Hepatocyte (in vitro differentiated cells): ENCODE results near the gene STX18. TPM values are rescaled to one million over a fixed set of nuclear protein-coding genes. Genes with fewer than 3 reads are reported as not detected.

Source experiments
- DNase-seq: peaks from one replicate; pipeline ENCODE4 v3.0.0-alpha.2; 2016; ENCODE audit warnings: low spot score
- H2AFZ ChIP-seq: fragments of 200-600 bp; sonication (generic); 2 replicates; pipeline ENCODE4 v1.6.0; 2016; ENCODE audit warnings: antibody characterized with exemption, mild to moderate bottlenecking
- H3K27ac ChIP-seq: fragments of 200-600 bp; sonication (generic); 2 replicates; pipeline ENCODE4 v1.5.1; 2016; ENCODE audit warnings: mild to moderate bottlenecking
- H3K27me3 ChIP-seq: fragments of 200-600 bp; sonication (generic); 2 replicates; pipeline ENCODE4 v1.6.1; 2016
- H3K36me3 ChIP-seq: fragments of 200-600 bp; sonication (generic); replicated peaks from 2 replicates; pipeline ENCODE4 v1.5.1; 2016; ENCODE audit warnings: low read depth; ENCODE audit not compliant: insufficient read depth
- H3K4me1 ChIP-seq: fragments of 200-600 bp; sonication (generic); 2 replicates; pipeline ENCODE4 v1.5.1; 2016; ENCODE audit warnings: mild to moderate bottlenecking, moderate library complexity; ENCODE audit not compliant: insufficient read depth
- H3K4me2 ChIP-seq: fragments of 200-600 bp; sonication (generic); 2 replicates; pipeline ENCODE4 v1.6.0; 2016
- H3K4me3 ChIP-seq: fragments of 200-600 bp; sonication (generic); 2 replicates; pipeline ENCODE4 v1.5.1; 2016; ENCODE audit warnings: mild to moderate bottlenecking
- H3K79me2 ChIP-seq: fragments of 200-600 bp; sonication (generic); 2 replicates; pipeline ENCODE4 v1.6.0; 2017; ENCODE audit warnings: mild to moderate bottlenecking
- H3K9me2 ChIP-seq: fragments of 200-600 bp; sonication (generic); replicated peaks from 2 replicates; pipeline ENCODE4 v1.6.0; 2017; ENCODE audit warnings: mild to moderate bottlenecking; ENCODE audit not compliant: insufficient read depth
- H3K9me3 ChIP-seq: fragments of 200-600 bp; sonication (generic); 2 replicates; pipeline ENCODE4 v1.5.1; 2016; ENCODE audit warnings: low read depth, mild to moderate bottlenecking
- H4K20me1 ChIP-seq: fragments of 200-600 bp; sonication (generic); 2 replicates; pipeline ENCODE4 v1.6.0; 2016; ENCODE audit warnings: mild to moderate bottlenecking; ENCODE audit not compliant: insufficient read depth, poor library complexity, severe bottlenecking
- CTCF ChIP-seq: fragments of 200-600 bp; sonication (generic); IDR thresholded peaks from 2 replicates; pipeline ENCODE4 v1.5.1; 2016; ENCODE audit warnings: antibody characterized with exemption, mild to moderate bottlenecking; ENCODE audit not compliant: poor library complexity
- EZH2 ChIP-seq: fragments of 200-600 bp; sonication (generic); IDR thresholded peaks from 2 replicates; pipeline ENCODE4 v1.6.1; 2016; ENCODE audit warnings: antibody characterized with exemption, mild to moderate bottlenecking, borderline replicate concordance
- EZH2phosphoT487 ChIP-seq: fragments of 200-600 bp; sonication (generic); IDR thresholded peaks from one replicate; pipeline ENCODE4 v1.6.1; 2018; ENCODE audit warnings: antibody characterized with exemption, mild to moderate bottlenecking, low read depth, moderate library complexity; ENCODE audit not compliant: unreplicated experiment, severe bottlenecking
- WGBS: methylation state at CpG from one replicate; pipeline ENCODE4 v1.1.6; 2016; ENCODE audit warnings: low lambda C conversion rate; ENCODE audit errors: missing lambda C conversion rate; 5-methylcytosine and 5-hydroxymethylcytosine counted together
- polyA plus RNA-seq: library from polyadenylated mRNA; unstranded; fragments of >200 nt; fragmentation: Nextera tagmentation; extraction: Ambion mirVana; gene quantifications from 2 replicates; pipeline ENCODE4 v1.2.1, GENCODE V29; 2016
- total RNA-seq: library from RNA; depleted of rRNA; stranded (reverse); fragments of >200 nt; gene quantifications from 2 replicates; pipeline ENCODE4 v1.2.3, GENCODE V29; 2014

The STX18 gene
- total and polyA plus RNA-seq, 2 experiments from 2014 or later = 32.1 to 54.3 TPM

- TF ChIP-seq EZH2phosphoT487 = no peak
- TF ChIP-seq EZH2 = no peak
- TF ChIP-seq CTCF = no peak
- Histone ChIP-seq H3K4me3 (no peak overlapping the region), H3K27me3 (no peaks in the 10 kb centered on the region), H3K4me1 (peaks cover 11% of the 10 kb centered on the region), H3K9me3 (no peaks in the 10 kb centered on the region), H3K79me2 (no peaks in the 10 kb centered on the region), H4K20me1 (no peaks in the 10 kb centered on the region), H3K27ac (no peak overlapping the region), H3K36me3 (no peaks in the 10 kb centered on the region), H2AFZ (no peak overlapping the region), H3K4me2 (no peak overlapping the region), H3K9me2 (no peaks in the 10 kb centered on the region)
- DNase-seq = no peak
- 84% methylated on average over 2 of the region's 2 CpGs for WGBS
These were observed 101.4 kb downstream of the STX18 start for GRCh38 chr4:4440333-4441061.

- 44% methylated on average over 4 of the region's 4 CpGs for WGBS
- no peaks in the 10 kb centered on the region for H3K9me3 ChIP-seq
- no peaks in the 10 kb centered on the region for H3K9me2 ChIP-seq
- no peak overlapping the region for H3K4me2 ChIP-seq
- no peak for DNase-seq
- no peaks in the 10 kb centered on the region for H4K20me1 ChIP-seq
- H3K27ac ChIP-seq = no peak overlapping the region
- H3K27me3 ChIP-seq = no peaks in the 10 kb centered on the region
- H3K36me3 ChIP-seq = no peaks in the 10 kb centered on the region
- no peaks in the 10 kb centered on the region for H3K79me2 ChIP-seq
- TF ChIP-seq EZH2 (no peak), CTCF (no peak), EZH2phosphoT487 (no peak)
- H3K4me3 ChIP-seq = no peak overlapping the region
- H2AFZ ChIP-seq = no peak overlapping the region
- peaks cover 11% of the 10 kb centered on the region for H3K4me1 ChIP-seq
These were observed 102.1 kb downstream of the STX18 start for GRCh38 chr4:4439782-4440181.

GRCh38 chr4:4438891-4439290 is 103.0 kb downstream of the STX18 start:
- H3K27me3 ChIP-seq = no peaks in the 10 kb centered on the region
- H3K4me1 ChIP-seq = peaks cover 10% of the 10 kb centered on the region
- H4K20me1 ChIP-seq = no peaks in the 10 kb centered on the region
- no peaks in the 10 kb centered on the region for H3K9me3 ChIP-seq
- H3K27ac ChIP-seq = no peak overlapping the region
- H2AFZ ChIP-seq = no peak overlapping the region
- DNase-seq = no peak
- no peaks in the 10 kb centered on the region for H3K9me2 ChIP-seq
- no peaks in the 10 kb centered on the region for H3K79me2 ChIP-seq
- H3K36me3 ChIP-seq = no peaks in the 10 kb centered on the region
- TF ChIP-seq CTCF (no peak), EZH2phosphoT487 (no peak), EZH2 (no peak)
- H3K4me3 ChIP-seq = no peak overlapping the region
- no peak overlapping the region for H3K4me2 ChIP-seq
